CD4-positive, alpha-beta T cell treated with Interleukin-10 for 1 hour (primary cell): ENCODE measurements around the gene DPT.
"Not testable (repeated sequence)": the region's sequence is repeated elsewhere in the genome, so short reads cannot be mapped to it uniquely, and the experiment has no call there.

Source experiments
- DNase-seq: peaks from one replicate; pipeline ENCODE4 v3.0.0-alpha.2; 2020

The DPT gene

DNA sequence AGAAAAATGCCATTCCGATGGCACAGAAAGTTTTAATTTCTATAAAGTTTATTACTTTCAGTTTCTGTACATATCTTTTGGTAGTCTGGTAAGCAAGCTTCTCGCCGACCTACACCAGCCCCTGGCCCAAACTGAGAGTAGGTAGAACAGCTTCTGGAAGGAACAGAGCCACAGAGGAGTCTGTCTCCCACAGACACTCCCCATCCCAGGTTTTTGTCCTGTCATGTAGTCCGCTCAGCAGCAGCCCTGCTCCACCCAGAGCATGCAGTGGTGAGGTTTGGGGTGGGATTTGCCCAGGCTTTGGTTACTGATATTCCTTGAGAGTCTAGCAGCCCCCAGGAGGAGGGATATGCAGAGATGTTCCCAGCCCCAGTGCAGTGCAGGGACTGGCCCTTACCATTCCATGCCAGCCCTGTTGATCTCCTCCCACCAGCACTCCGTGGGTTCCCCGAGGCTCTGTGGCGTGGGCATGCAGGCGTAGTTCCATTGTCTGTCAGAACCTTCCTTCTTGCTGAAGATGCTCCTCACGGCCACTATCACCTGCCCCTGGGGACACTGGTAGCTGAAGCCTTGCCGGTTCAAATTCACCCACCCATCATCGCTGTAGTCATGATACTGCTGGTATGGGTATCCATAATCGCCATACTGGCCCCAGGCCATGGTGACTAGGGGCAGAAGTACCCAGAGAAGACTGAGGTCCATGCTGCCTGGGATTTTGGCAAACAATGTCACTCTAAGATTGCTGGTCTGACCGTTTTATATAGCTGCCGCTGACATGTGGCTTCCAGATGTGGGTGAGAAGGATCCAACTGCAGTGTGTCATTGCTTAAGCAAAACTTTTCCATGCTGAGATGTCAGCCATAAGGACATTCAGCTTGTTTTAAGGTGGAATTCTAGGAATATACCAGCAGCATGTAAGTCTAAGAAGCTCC is at the start of gene DPT:
TSS of gene DPT (minus strand) at position 734 of the 932 bp plus-strand sequence. CDS start at position 702, 32 bp downstream.
- no peak for DNase-seq

DNA sequence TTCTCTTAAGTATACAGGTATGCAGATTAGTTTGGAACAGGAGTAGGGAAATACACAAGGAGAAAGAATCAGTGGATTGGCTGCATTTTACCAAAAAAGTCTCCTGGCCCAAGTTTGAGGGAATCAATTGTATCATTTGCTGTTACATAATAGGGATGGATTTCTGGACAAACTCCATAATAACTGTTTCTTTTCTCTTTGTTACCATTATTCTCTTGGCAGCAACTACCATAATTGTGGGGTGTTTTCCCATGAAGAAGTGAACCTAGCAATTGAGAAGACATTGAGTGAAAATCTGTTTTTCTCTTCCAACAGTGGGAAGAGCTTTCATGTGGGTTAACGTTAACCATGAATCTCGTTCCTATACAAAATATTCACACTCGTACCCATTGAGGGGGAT is 46.4 kb upstream of the DPT start:
- DNase-seq: no peak

DNA sequence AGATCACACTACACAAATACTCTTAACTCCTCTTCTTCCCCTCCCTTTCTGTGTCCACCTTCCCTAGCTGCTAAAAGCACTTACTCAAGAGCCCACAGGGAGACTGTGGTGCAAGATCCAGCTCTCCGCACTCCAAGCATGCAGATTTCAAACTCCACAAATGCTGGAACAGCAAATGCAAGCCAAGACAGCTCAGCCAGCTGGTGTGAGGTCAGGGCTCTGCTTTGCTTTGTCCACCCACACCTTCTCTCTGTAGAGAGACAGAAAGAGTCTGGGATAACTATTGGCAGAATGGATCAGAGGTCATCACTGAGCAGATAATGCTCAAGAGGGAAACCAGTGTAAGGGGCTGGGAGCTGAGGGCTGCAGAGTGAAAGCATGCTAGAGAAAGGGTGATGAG is 45.2 kb upstream of the DPT start:
- DNase-seq: no peak

DNA sequence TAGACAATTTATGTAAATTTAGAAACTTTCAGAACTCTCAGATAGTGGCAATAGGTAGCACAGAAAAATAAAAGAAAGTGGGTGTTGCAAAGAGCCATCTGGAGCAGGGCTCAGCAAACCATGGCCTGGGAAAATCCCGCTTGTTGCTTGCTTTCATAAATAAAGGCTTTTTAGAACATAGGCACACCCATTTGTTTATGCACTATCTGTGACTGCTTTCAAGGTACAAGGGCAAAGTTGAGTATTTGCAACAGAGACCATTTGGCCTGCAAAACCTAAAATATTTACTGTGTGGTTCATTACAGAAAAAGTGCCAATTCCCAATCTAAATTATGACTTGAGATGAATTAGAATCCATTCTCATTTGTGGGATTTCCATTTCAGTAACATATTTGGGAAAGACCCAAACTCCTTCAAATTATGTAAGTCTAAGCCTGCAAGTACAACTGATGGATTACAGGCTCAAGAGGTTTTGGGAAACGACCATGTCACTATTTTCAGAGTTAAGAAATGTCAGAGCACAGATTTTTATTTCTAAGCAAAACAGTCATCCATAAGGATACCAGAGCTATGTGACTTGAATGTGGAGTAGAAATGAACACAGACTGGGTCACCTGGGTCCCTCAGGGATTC is 43.5 kb upstream of the DPT start:
- no peak for DNase-seq

DNA sequence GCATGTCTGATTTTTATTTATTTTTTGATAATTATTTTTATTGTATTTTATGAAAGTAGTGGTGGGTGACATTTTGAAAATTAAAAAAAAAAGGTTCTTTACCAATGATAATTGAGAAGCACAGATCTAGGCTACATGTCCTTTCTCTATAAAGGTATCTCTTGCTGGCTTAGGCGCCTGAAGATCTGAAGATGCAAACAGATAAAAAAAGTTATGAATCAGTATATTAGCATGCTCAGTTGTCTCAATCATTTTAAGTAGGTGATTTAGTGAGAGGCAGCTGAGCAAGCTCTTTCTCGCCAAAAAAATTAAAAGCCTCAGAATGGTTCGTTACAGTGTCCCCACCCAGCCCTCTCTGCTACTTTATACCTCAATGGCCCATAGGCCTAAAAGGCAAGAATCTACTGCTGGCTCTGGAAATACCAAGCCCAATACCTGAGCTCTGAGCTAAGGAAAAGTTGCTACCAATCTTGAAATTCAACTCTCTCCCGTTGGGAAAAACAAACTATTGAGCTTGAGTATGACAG is 42.2 kb upstream of the DPT start:
- no peak for DNase-seq

DNA sequence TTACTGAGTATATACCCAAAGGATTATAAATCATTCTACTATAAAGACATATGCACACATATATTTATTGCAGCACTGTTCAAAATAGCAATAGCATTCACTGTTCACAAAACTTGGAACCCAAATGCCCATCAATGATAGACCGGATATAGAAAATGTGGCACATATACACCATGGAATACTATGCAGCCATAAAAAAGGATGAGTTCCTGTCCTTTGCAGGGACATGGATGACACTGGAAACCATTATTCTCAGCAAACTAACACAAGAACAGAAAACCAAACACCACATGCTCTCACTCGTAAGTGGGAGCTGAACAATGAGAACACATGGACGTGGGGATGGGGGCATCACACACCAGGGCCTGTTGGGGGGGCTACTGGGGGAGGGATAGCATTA is 40.9 kb upstream of the DPT start:
- DNase-seq: not testable (repeated sequence)

DNA sequence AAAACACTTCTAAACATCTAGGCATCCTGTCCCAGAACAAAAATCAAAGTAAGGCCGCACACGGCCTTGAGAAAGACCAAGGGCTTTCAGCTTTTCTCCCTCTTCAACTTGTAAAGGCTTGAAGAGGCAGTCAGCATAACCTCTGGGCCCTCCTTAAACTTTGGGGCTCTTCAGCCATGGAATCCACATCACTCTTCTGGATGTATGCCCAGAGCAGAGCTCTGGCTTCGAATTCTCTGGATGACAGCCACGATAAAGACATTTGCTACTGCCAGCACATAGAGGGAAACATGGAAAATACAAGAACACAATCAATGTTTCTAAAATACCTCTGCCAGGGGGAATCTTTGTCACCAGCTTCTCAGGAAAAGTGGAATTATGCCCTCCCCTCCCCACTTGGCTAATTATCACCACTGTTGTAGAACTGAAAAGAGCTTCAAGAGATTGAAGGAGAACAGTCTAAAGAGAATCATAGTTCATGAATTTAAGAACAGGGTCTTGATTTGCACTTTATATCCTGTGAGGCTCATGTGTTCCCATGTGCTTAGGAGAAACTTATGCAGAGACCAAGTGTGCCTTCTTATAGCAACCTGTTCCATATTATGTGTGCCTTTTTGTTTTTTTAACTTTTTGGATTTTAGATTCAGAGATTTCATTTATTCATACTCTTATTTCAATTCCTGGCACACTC is 39.0 kb upstream of the DPT start:
- no peak for DNase-seq

DNA sequence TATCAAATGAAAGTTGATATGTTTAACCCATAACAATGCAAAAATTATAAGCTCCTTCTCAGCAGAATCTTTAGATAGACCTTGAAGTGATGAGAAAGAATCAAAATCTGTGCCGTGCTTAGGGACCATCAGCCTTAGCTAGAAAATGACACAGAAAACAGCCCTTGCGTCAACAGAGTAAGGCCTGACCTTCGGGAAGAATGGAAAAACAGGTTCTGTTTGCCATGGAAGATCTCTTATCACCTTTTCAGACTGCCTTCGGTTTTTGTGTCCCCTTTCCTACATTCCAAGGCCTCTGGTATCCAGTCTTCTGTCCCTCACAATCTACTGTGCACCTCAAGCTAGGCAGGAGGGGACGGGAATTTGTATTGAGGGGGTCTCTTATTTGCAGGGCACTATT is 37.6 kb upstream of the DPT start:
- no peak for DNase-seq

DNA sequence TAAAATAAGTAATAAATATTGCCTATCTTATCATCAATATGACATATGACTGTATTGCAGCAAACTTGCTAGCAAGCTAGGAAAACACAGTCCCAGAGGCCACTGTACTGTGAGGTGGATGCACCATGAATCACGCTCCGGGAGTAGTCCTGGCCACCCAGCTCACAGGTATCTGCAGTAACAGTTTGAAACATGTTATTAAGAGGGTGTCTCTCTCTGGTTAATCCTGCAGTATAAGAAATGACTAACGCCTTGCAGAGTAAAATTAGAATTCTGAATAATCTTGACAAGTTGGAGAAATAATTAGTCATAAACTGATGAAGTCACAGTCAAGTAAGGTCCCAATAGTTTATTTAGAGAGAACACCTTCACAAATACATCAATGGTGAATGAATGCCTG is 34.0 kb upstream of the DPT start:
- no peak for DNase-seq

DNA sequence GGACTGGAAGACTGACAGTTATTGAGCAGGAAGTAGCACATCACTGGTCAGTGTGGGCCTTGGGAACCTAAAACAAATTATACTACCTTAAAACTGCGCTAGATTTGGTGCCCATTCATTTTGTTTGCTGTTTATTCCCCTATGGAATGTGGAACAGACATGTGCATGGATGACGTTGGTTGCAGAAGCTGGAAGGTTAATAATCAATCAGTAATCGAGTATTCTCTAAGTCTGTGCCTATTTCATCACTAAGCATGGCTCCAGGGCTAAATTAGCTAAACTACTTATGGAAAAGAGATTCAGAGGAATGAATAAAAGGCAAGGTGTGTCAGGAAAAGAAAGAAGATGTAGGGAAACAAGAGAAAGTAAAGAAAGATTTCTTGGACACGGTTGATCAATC is 33.5 kb upstream of the DPT start:
- DNase-seq: no peak

DNA sequence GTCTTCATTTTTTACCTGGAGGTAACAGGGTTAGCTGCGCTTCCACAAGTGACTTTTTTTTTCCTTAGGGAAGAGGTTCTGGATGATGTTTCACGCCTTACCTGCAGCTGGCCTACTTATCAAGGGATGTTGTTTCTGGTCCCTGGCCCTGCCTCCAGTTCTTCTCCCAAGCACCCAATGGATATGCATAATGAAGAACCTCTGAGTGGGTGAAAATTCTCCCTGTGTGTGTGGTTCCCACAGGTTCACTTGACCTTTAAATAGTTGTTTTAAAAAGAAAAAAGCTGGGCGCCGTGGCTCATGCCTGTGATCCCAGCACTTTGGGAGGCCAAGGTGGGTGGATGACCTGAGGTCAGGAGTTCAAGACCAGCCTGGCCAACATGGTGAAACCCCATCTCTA is 31.8 kb upstream of the DPT start:
- DNase-seq: no peak

DNA sequence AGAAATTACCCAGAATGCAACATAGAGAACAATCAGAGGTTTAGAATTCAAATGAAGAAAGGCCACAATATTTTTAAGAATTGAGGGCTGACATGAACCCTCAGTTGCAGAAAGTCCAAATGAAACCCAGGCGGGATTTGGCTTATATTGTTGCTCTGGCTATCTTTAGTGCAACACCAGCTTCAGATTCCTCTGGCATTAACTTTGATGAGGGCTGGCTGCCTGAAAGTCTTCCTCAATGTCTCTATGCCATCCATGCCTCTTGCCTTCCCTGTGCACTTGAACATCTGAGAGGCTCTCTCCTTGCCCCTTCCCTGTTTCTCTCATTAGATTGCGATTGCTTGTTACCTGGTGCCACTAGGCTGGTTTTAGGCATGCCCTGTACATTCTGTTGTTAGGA is 31.2 kb upstream of the DPT start:
- DNase-seq: no peak

DNA sequence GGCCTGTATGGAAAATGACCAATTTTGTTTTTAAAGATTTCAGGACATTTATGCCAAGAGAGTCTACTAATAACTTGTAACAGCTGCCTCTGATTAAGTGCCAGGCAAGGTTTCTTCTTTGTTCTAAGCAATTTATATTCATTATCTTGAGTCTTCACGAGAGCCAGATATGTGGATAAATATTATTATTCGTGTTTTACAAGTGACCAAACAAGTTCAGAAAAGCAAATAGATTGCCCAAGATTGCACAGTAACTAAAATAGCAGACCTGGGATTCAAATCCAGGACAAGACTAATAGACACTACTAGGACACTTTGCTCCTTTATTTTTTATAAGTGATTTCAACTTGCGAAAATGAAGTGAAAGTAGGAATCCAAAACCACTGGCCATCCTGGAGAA is 30.1 kb upstream of the DPT start:
- DNase-seq: no peak

DNA sequence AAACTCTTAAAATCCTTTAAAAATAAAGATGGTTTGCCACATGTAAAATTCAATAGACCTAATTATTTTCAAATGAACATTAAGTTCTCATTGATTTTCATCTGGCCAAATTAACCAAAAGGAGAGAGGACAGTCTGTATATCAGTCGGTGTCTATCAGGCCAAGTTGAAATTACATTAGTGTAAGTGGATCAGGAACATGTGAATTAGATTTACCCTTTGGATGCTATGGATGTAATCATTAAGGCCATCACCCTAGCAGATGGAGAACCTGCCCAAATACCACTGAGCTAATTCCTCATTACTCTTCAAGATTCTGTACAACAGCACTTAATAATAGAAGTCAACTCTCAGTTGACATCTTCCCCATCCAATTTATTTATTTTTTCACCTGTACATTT is 29.5 kb upstream of the DPT start:
- no peak for DNase-seq

DNA sequence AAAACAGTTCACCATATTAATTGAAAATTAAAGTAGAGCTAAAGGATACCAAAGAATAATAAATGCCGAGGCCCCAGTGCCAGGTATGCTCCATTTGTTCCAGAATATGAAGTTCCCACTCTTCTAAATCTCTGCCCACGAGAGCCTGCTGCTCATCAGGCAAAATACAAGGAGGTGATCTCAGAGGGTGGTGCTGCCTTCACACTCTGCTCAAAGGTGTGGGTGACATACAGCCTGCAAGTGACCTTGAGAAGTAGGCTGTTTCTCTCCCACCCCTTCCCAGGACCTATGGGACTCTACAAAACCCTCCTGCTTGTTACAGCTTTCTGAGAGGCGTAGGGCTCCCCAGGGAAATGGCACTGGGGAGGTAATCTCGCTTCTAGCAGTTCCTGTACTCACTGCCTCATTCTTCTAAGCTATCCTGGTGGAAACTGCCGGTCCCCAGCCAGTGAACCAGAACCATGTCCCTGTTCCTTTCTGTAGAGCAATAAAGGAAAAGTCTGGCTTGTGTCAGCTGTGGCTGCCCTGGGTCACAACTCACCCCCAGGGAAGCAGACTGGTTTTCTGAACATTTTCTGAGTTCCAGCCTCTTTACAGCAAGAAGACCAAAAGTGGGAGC is 26.9 kb upstream of the DPT start:
- DNase-seq: no peak

DNA sequence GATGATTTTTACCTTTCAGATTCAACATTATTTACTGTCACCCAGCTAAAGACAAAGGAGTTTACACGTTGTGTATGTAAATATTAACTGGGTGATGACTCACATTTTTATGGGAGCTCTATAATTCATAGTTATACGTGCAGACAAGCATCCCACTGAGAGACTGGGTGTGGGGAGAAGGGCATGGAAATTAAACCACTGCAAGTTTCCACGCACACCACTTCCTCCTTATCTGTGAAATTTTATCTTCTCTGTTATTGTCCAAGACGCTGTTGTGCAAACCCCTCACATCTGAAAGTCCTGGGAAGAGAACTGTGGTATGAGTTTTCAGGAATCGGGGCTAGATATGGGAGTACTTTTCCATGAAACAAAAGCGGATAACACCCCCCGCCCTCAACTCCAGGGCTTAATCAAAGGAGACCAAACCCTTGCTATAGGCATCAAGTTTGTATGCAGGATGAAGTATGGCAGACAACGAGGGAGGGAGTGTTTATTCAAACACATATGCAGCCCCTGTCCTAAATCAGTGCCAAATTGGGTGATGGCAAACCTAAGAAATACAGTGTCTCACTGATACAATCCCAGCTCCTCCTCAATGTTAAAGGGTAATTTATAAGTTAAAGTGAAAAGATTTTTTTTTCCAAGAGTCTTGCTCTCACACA is 23.3 kb upstream of the DPT start:
- DNase-seq: no peak

DNA sequence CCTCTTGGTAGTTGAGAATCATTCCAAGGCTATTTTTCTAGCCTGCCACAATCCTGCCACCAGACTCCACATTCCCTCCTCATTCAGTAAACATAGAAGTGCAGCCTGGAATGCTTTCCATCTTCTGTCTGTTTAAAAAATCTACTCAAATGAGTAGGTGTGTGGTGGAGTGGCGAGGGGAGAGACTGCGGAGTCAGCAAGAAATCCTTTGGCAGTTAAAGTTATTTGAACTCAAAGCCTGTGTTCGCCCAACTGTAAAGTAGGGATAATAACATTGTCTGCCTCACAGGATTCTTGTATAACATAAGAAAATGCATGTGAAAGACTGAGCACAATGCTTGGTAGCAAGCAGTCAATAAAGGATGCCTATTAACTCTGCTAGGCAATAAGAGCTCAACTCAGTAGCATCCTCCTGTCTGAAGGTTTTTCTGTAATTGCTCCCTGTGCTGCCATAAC is 22.2 kb upstream of the DPT start:
- DNase-seq: no peak

DNA sequence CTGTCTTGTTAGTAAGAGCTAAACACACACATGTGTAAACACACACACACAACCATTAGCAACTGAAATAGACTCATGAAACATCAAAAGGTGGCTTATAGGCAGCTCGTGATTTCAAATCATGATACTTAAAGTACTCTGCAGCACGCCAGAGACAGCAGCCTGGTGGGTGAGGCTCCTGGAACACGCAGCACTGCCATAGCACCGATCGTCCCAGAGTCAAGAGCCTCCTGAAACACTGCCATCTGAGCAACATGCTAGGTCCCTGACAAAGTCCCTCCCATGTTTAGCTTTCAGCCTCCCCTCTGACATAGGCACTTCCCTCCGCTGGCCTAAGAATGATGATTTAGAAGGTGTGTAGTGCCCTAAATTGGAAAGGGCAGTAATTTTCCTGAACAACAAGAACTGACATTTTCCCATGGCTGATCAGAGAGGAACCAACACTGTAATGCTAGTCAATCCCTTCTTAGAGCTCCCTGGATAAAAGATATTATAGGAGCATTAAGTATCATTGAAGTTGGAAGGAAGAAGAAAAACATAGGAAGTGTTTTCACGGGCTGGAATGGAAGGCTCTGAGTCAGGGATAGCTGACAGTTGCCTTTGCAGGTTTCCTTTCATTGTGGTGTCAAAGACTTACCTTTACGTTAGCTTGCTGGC is 14.1 kb upstream of the DPT start:
- no peak for DNase-seq

DNA sequence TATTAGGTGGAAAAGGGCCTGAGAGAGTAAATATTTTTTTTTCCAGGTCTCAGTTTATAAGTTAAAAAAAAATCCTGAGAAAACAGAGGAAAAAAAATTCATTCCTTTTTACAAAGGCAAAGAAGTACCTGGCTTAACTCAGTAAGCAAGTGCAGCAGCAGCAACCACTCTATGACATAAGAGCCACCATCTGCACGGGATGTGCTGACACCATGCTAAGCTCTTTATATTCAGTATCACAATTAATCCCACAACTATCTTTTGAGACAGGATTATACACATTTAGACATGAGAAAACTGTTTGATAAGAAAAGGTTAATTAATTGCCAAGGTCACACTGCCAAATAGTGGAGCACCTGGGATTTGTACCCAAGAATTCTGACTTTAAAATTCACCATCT is 13.4 kb upstream of the DPT start:
- no peak for DNase-seq

DNA sequence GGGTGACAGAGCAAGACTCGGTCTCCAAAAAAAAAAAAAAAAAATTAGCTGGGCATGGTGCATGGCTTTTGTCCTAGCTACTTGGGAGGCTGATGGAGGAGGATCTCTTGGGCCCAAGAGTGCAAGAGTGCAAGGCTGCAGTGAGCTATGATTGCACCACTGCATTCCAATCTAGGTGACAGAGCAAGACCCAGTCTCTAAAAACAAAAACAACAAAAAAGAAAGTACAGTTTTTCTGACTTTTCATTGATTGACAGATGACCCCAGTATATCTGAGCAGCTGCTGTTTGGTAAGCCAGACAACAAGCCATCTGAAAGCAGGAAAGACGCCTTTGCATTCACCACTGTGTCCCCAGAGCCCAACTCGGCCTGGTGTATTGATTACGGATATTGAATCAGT is 10.9 kb upstream of the DPT start:
- DNase-seq: no peak

DNA sequence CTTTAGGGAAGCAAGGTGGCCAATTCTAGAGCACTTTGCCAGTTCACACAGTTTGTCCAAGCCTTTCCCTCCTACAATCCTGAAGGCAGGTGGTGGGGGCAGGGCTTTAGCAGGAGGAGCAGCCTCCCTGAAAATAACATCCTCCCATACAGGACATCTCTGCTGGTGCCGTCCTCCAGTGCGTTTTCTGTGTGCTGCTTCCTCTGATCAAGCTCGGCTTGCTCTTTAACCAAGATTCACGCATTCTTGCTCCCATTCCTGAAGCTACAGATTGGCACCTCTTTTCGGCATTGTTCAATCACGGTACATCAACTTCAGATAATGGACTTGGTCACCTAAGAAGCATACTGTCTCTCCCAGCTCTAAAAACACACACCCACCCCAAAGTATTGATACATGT is 7.5 kb upstream of the DPT start:
- no peak for DNase-seq

DNA sequence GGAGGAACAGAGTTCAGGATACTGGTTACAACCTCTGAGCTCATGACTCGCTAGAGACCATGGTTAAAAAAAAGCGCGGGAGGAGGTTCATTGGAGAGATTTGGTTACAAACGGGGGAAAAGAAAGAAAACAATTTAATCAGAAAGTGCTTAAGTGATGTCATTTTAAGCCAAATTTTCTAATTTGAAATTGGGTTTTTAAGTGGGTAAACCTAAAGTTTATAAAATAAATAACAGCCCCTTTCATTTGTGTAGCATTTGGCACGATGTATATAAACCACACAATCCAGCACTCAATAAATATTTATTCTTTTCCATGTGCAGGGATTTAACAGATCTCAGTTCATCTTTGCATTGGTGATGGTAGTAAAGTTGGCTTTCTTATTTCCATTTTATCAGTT is 7.0 kb upstream of the DPT start:
- DNase-seq: no peak
